ENCODE measurements around the gene CAMKK1.
"Not testable (repeated sequence)": the region's sequence is repeated elsewhere in the genome, so short reads cannot be mapped to it uniquely, and the experiment has no call there.

The CAMKK1 gene

DNA sequence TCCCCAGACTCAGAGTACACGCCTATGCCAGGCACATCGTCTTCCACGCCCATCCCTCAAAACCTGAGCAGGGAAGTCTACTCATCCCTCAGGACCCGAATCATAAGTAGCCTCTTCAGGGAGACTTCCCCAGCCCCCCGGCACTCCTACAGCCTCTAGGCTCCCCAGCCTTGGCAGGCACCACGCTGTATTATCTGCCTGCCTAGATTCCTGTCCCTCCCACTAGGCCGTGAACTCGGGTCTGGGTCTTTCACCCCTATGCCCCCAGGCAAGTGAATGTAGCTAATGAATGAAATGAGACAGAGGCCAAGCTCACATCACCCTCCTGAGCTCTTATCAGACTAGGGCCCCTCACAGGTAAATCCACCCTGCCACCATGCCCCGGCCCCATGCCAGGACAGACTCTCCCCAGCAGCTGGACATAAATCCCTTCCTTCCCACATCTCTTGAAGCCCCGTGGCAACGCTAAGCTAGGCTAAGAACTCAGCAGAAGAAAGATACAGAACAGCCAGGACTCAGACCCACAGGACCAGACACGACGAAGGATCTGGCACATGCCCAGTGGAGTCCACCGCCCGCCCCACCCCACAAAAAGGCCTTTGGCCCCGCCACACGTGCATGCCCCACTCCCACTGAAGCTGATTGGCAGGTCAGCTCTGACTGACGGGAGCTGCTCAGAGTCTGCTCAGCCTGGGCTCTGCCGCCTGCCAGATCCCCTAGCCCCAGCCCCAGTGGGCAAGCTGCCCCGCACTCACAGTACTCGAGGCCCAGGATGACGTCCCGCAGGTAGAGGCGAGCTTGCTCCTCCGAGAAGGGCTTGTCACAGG is 13.0 kb downstream of the CAMKK1 start:
- no peak for DNase-seq (ENCODE audit: low read depth in 2 of 2)

GRCh38 chr17:3879186-3879585 is 13.7 kb downstream of the CAMKK1 start:
- DNase-seq (ENCODE audit: low read depth in 2 of 2) = no peak

- no peak for DNase-seq (ENCODE audit: low read depth in 2 of 2)
These were observed 15.6 kb downstream of the CAMKK1 start for GRCh38 chr17:3877220-3877619.

GRCh38 chr17:3875317-3875716 is 17.5 kb downstream of the CAMKK1 start:
- no peak for DNase-seq (ENCODE audit: low read depth in 2 of 2)

GRCh38 chr17:3873862-3874261 is 19.0 kb downstream of the CAMKK1 start:
- no peak for DNase-seq (ENCODE audit: low read depth in 2 of 2)

DNA sequence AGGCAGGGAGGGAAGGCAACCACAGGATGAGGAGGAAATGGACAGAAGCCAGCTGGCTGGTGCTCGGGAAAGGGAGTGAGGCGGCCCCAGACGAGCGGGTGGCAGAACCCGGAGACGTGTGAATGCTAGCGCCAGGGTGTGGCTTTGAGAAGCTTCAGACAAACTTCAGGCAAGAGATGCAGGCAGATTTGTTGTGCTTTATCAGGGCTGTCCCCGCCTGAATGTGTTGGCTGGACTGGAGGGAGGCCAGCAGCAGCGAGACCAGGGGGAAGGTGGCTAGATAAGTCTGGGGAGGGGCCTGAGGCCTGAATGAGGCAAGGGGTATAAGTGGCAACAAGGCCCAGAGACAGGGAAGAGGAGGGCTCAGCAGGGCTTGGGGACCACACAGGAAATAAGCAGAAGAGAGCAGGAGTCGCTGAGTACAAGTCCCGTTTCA is 22.0 kb downstream of the CAMKK1 start:
- no peak for DNase-seq (ENCODE audit: low read depth in 2 of 2)

DNA sequence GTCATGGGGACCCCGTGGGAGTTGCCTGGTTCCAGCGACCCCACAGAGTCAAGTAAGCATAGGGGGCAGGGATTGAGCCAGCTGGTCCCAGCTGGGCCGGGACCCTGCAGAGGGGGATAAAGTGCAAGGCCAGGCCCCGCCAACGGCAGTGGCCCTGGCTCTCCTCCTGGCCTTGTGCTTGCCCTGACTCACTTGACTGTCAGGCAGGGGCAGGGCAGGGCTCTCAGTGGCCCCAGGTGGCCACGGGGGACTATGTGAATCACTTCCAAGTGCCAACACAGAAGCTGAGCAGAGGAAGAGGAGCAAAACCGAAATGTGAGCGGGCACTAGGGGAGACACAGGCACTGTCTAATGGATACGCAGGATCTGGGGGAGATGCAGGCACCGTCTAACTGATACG is 25.2 kb downstream of the CAMKK1 start:
- no peak for DNase-seq (ENCODE audit: low read depth in 2 of 2)

DNA sequence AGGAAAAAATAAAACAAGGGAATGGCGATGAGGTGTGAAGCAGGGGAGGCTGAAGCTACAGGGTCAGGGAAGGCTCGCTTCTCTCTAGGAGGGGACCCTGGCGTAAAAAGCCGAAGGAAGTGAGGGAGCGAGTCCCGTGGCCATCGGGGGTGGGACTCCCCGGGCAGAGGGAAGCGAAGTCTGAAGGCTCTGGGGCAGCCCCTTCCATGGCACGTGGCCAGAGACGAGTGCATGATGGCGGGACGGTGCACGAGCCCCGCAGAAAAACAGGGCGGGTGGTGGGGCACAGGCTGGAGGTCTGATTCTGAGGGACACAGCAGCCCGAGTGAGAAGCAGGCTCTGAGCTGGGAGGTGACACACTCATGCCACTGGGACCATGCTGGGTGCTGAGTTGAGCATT is 25.7 kb downstream of the CAMKK1 start:
- DNase-seq (ENCODE audit: low read depth in 2 of 2) = no peak

- no peak for DNase-seq (ENCODE audit: low read depth in 2 of 2)
These were observed 26.6 kb downstream of the CAMKK1 start for GRCh38 chr17:3866276-3866675.

DNA sequence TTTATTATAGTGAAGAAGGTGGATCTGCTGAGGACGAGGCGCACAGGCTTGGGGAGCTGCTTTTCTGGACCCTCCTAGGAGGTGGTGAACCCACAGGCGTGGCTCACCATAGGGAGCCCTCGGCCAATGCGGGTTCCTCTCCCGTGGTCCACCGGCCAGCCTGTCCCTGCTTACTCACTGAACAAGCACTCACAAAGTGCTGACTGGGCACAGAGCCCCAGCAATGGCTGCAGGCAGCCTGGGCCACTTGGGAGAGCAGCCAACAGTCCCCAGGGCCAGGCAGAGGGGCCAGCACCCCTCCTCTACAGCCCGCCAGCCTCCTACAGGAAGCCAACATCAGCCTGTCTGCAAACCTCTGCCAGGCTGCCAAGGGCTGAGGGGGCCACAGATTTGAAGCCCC is 27.7 kb downstream of the CAMKK1 start:
- no peak for DNase-seq (ENCODE audit: low read depth in 2 of 2)

DNA sequence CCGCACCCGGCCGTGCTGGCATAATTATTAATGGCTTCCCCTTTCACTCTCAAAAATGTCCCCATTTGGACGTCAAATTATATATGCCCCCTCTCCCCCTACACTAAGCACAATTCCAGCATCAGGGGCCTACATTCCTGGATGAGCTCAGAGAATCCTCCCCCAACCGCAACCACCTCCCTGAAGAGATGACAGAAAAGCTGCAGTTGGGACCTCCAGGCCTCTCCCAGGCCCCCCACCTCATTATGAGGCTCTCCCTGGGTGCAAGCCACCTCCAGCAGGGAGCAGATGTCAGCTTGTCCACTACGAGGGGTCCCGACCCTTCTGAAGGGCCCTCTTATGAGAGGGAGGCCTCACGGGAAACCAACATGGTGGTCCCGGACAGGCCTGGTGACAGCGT is 28.3 kb downstream of the CAMKK1 start:
- DNase-seq (ENCODE audit: low read depth in 2 of 2) = no peak

DNA sequence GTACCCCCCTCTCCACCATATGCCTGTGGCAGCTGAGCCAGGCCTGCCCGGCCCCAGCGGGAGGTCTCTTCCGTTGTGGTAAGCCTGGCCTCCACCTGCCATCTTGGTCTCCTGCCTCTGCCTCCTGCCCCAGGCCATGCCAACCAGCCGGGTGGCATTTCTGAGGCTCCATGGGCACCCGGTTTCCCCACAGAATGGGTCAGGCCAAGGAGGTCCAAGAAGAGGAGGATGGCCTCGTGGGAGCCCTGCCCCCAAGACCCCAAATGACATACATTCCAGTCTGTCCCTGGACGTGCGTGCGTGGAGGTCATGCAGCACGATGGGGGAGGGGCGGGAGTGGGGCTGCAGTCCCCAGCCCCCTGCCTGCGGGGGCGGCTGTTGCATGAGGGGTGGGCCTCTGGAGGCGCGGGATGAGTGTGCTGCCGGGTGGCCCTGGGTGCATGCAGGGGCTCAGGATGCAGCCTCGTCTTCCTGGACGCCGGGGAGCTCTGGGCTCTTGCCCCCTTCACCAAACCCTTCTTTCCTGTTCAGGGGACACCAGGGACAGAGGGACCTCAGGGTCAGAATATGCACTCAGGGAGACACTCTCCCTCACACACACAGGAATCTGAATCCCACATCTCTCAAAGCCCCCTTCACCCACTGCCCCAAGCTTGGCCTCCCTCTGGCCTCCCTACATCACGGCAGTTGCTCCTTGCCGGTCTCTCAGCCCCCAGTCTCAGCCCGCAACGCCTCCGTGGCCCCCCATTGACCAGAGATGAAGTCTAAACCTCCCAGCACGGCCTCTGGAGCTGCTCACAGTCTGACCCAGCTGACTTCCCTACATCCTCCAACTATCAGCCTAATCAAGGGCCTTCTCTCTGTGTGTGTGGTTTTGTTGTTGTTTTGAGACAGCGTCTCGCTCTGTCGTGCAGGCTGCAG is 30.8 kb downstream of the CAMKK1 start:
- DNase-seq (ENCODE audit: low read depth in 2 of 2) = no peak

DNA sequence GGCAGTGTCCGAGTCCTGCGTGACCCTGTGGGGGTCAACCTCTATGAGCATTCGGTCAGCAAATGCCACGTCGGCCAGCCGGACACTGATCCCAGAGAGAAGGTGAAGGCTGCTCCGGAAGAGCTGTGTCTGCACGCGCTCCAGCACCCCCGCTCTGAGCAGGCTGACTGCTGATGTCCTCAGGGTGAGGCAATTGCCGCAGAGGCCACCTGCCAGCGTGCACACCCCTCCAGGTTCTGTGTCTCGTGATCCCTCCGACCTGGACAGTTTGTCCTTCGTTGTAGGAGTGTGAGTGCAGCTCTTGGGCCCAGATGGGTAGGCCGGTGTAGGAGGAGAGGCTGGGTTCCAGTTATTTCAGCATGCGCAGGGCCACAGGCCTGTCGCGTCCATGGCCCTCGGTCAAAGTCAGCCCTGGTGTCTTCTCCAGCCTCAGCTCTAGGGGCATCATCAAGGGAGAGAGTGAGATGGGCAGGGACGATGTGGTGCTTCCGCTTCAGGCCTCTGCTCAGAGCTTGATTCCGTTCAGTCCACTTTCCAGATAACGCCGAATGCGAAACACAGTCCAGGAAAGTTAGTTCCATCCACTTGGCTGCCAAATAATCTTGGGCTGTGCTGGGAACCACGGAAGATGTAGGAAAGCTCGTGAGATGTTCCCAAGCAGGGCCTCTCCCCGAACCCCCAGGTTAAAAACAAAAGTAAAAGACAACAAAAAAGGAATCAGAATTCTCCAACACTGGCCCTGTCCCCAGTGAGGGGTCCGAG is 31.7 kb downstream of the CAMKK1 start:
- no peak for DNase-seq (ENCODE audit: low read depth in 2 of 2)

- DNase-seq (ENCODE audit: low read depth in 2 of 2) = no peak
These were observed 32.9 kb downstream of the CAMKK1 start for GRCh38 chr17:3859940-3860339.

DNA sequence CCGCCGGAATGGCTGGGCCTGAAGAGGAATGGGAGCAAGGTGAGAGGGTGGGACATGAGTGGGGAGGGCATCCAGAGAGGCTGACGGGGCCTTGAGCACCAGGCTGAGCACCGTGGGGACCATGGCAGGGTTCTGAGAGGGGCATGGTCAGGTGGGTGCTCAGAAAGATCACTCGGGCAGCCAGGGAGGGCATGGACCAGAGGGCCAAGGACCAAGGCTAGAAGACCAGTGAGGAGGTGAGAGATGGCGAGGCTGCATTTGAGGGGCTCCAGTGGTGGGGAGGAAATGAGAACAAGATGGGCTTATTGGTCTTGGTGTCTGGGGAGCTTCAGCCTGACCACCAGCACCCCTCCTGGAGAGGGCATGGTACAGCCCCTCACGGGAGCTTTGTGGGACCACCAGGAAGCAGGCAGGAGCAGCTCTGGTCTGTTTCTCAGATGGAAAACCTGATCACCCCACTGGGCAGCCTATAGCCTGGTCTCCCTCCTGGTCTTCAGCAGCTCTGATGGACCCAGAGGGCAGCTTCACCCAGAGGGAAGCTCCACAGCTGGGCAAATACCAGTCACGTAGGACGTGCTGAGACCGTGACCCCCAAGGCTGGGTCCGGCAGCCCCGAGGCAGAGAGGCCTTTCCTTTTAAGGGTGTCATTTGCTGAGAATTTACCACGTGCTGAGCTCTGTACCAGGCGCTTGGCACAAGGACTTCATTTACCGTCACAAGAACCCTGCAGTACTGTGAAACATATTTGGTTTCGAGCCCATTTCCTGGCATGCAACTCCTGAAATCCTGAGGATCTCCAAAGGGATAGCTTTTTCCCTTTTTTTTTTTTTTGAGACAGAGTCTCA is 35.4 kb downstream of the CAMKK1 start:
- DNase-seq (ENCODE audit: low read depth in 2 of 2) = no peak

DNA sequence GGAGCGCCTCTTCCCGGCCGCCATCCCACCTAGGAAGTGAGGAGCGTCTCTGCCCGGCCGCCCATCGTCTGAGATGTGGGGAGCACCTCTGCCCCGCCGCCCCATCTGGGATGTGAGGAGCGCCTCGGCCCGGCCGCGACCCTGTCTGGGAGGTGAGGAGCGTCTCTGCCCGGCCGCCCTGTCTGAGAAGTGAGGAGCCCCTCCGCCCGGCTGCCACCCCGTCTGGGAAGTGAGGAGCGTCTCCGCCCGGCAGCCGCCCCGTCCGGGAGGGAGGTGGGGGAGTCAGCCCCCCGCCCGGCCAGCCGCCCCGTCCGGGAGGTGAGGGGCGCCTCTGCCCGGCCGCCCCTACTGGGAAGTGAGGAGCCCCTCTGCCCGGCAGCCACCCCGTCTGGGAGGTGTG is 38.6 kb downstream of the CAMKK1 start:
- DNase-seq (ENCODE audit: low read depth in 2 of 2) = not testable (repeated sequence)

DNA sequence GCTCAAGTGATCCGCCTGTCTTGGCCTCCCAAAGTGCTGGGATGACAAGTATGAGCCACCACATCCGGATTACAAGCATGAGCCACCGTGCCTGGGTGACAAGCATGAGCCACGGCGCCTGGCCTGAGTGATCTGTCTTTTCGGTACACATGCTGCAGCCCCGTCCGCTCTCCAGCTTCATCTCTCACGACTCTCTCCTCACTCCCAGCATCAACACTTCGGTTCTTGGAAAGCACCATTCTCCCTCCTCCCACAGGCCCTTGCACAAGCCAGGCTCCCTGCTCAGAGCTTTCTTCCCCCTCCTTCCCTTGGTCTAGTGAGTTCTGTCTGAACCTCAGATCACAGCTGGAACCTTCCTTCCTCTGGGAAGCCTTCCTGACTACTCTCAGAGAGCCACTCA is 40.3 kb downstream of the CAMKK1 start:
- DNase-seq (ENCODE audit: low read depth in 2 of 2) = no peak

DNA sequence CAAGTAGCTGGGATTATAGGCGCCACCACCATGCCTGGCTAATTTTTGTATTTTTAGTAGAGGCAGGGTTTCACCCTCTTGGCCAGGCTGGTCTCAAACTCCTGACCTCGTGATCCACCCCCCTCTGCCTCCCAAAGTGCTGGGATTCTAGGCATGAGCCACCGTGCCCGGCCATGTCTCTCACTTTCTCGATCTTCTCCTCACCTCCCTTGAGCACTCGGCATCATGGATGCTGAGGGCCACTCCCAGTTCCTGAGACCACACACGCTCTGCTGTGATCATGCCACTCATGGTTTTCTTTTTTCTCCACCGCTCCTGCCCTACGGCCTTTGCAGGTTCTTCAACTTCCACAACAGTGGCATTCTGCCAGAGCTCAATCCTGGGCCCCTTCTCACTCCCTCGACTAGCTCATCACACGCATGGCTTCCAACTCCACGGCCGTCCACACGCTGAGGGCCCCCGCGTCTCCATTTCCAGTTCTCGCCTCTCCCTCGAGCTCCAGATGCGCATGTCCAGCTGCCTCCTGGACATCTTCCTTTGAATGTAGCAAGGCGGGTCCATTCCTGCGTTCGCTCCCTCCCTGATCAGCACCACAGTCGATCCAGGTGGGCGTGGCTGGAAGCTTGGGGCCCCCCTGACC is 41.3 kb downstream of the CAMKK1 start:
- DNase-seq (ENCODE audit: low read depth in 2 of 2) = no peak

- no peak for DNase-seq (ENCODE audit: low read depth in 2 of 2)
These were observed 44.5 kb downstream of the CAMKK1 start for GRCh38 chr17:3848229-3848835.

DNA sequence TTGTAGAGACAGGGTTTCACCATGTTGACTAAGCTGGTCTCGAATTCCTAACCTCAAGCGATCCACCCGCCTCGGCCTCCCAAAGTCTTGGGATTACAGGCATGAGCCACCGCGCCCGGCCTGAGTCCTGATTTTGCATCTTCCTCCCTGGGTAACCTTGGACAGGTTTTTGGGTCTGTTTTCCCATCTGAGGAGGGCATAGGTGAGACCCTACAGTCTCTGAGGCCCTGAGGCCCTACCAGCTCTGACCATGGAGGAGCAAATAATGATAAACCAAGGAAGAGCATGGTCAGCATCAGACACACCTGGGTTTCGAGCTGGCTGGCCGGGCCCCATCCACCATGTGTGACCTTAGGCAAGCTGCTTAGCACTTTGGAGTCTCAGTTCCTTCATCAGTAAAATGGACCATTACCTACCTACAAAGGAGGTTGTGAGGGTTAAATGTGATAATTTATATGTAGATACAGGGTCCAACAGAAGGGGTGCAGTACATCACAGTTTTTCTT is 45.6 kb downstream of the CAMKK1 start:
- no peak for DNase-seq (ENCODE audit: low read depth in 2 of 2)
